Smooth muscle cell (in vitro differentiated cells): ENCODE measurements around the gene HSBP1L1. TPM values are rescaled to one million over a fixed set of nuclear protein-coding genes. Genes with fewer than 3 reads are reported as not detected.

Experiments
- DNase-seq: peaks from one replicate; lab custom pipeline; 2025; ENCODE audit not compliant: unreplicated experiment; lab: John Stamatoyannopoulos, UW
- H2AFZ ChIP-seq: fragments of 200-600 bp; sonication (generic); 2 replicates; pipeline ENCODE4 v1.6.0; 2016; ENCODE audit warnings: antibody characterized with exemption, low read depth, mild to moderate bottlenecking
- H3F3A ChIP-seq: fragments of 200-600 bp; sonication (generic); 2 replicates; pipeline ENCODE4 v1.6.0; 2017; ENCODE audit warnings: antibody characterized with exemption, low read depth
- H3K27ac ChIP-seq: fragments of 200-600 bp; sonication (generic); 2 replicates; pipeline ENCODE4 v1.5.1; 2016; ENCODE audit warnings: low read depth, mild to moderate bottlenecking
- H3K27me3 ChIP-seq: fragments of 200-600 bp; sonication (generic); 2 replicates; pipeline ENCODE4 v1.6.1; 2016; ENCODE audit warnings: low read depth, mild to moderate bottlenecking
- H3K36me3 ChIP-seq: fragments of 200-600 bp; sonication (generic); 2 replicates; pipeline ENCODE4 v1.5.1; 2016; ENCODE audit warnings: low read depth
- H3K4me1 ChIP-seq: fragments of 200-600 bp; sonication (generic); 2 replicates; pipeline ENCODE4 v1.5.1; 2016; ENCODE audit warnings: low read depth
- H3K4me2 ChIP-seq: fragments of 200-600 bp; sonication (generic); 2 replicates; pipeline ENCODE4 v1.6.0; 2016; ENCODE audit warnings: mild to moderate bottlenecking
- H3K4me3 ChIP-seq: fragments of 200-600 bp; sonication (generic); 2 replicates; pipeline ENCODE4 v1.5.1; 2016; ENCODE audit warnings: mild to moderate bottlenecking
- H3K79me2 ChIP-seq: fragments of 200-600 bp; sonication (generic); 2 replicates; pipeline ENCODE4 v1.6.0; 2016; ENCODE audit warnings: low read depth, mild to moderate bottlenecking
- H3K9ac ChIP-seq: fragments of 200-600 bp; sonication (generic); 2 replicates; pipeline ENCODE4 v1.6.0; 2016; ENCODE audit warnings: low read depth
- H3K9me3 ChIP-seq: fragments of 200-600 bp; sonication (generic); replicated peaks from 2 replicates; pipeline ENCODE4 v1.5.1; 2016; ENCODE audit warnings: low read depth
- H4K20me1 ChIP-seq: fragments of 200-600 bp; sonication (generic); 2 replicates; pipeline ENCODE4 v1.6.0; 2016; ENCODE audit warnings: low read depth
- WGBS: methylation state at CpG from one replicate; pipeline ENCODE4 v1.1.7; 2016; ENCODE audit warnings: low lambda C conversion rate; 5-methylcytosine and 5-hydroxymethylcytosine counted together
- polyA plus RNA-seq: library from polyadenylated mRNA; unstranded; fragments of >200 nt; fragmentation: Nextera tagmentation; extraction: Ambion mirVana; gene quantifications from 2 replicates; pipeline ENCODE4 v1.2.1, GENCODE V29; 2016
- total RNA-seq: library from RNA; depleted of rRNA; stranded (reverse); fragments of >200 nt; gene quantifications from 2 replicates; pipeline ENCODE4 v1.2.3, GENCODE V29; 2014
- TF ChIP-seq, protein P1 (sequence below): fragments of 200-600 bp; sonication (generic); IDR thresholded peaks from 2 replicates; pipeline ENCODE4 v1.5.1; 2017; ENCODE audit warnings: borderline replicate concordance, mild to moderate bottlenecking, antibody characterized with exemption; ENCODE audit not compliant: insufficient read depth, poor library complexity, severe bottlenecking

HSBP1L1 gene
- total and polyA plus RNA-seq, 2 experiments from 2014 or later, result 12.4 to 24.6 TPM

- peaks cover 69% of the 10 kb centered on the region for H3K79me2 ChIP-seq
- H3K27me3 ChIP-seq, result no peaks in the 10 kb centered on the region
- H3K4me3 ChIP-seq, result no peak overlapping the region
- H3F3A ChIP-seq, result no peaks in the 10 kb centered on the region
- H3K4me1 ChIP-seq, result peaks cover 6% of the 10 kb centered on the region
- 90% methylated on average over 17 of the region's 17 CpGs for WGBS
- no peak overlapping the region for H3K27ac ChIP-seq
- TF ChIP-seq, protein P1, sequence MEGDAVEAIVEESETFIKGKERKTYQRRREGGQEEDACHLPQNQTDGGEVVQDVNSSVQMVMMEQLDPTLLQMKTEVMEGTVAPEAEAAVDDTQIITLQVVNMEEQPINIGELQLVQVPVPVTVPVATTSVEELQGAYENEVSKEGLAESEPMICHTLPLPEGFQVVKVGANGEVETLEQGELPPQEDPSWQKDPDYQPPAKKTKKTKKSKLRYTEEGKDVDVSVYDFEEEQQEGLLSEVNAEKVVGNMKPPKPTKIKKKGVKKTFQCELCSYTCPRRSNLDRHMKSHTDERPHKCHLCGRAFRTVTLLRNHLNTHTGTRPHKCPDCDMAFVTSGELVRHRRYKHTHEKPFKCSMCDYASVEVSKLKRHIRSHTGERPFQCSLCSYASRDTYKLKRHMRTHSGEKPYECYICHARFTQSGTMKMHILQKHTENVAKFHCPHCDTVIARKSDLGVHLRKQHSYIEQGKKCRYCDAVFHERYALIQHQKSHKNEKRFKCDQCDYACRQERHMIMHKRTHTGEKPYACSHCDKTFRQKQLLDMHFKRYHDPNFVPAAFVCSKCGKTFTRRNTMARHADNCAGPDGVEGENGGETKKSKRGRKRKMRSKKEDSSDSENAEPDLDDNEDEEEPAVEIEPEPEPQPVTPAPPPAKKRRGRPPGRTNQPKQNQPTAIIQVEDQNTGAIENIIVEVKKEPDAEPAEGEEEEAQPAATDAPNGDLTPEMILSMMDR, result no peak
- H4K20me1 ChIP-seq, result peaks cover 99% of the 10 kb centered on the region
- DNase-seq, result no peak
- H3K4me2 ChIP-seq, result no peak overlapping the region
- H3K9me3 ChIP-seq, result no peaks in the 10 kb centered on the region
- no peak overlapping the region for H2AFZ ChIP-seq
- no peak overlapping the region for H3K9ac ChIP-seq
- no peaks in the 10 kb centered on the region for H3K36me3 ChIP-seq
These were observed 19.1 kb upstream of the HSBP1L1 start for GRCh38 chr18:79945118-79946042.

DNA sequence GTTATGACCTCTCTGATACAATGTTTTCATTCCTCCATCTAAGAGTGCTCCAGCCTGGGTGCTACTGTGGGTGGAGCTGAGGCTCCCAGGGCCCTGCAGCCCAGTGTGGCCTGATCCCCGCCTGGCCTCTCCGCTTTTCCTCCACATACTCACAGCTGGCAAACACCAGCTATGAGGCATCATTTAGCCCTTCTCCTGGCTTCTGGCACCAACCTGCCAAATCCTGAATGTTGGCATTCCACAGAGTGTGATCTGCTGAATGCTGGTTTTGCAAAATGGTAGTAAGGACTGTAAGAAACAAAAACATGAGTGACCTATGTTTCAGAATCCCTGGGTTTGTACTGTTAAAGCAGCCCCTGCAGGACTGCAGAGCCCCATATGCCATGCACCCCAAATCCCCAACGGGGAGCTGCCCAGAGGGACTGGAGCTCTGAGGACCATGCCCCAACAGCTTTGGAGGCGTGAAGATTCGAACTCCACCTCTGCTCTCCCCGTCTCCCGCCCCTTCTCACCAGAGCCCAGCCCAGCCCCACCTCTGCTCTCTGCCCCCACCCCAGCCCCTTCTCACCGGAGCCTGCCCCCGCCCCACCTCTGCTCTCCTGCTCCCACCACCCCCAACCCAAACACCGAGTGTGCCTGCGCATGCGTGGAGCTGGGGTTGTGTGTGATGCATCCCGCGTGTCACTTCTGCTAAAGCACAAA is 17.2 kb upstream of the HSBP1L1 start:
- WGBS, result 95% methylated on average over 13 of the region's 14 CpGs

GRCh38 chr18:79947881-79948610 is 16.4 kb upstream of the HSBP1L1 start:
- DNase-seq, result no peak
- Histone ChIP-seq H3K9ac (no peak overlapping the region), H3K27me3 (no peaks in the 10 kb centered on the region), H3K4me1 (peaks cover 13% of the 10 kb centered on the region), H3K79me2 (peaks cover 63% of the 10 kb centered on the region), H3K4me2 (no peak overlapping the region), H3K9me3 (no peaks in the 10 kb centered on the region), H3K36me3 (no peaks in the 10 kb centered on the region), H3K4me3 (no peak overlapping the region), H3F3A (no peaks in the 10 kb centered on the region), H4K20me1 (peaks cover 75% of the 10 kb centered on the region), H3K27ac (no peak overlapping the region), H2AFZ (no peak overlapping the region)
- TF ChIP-seq, protein P1, result no peak
- 90% methylated on average over 15 of the region's 15 CpGs for WGBS

More for the DNA sequence above, 17.2 kb upstream of the HSBP1L1 start:
- Histone ChIP-seq H3K27ac (no peak overlapping the region), H3K9ac (no peak overlapping the region), H3F3A (no peaks in the 10 kb centered on the region), H3K4me1 (peaks cover 10% of the 10 kb centered on the region), H3K4me3 (no peak overlapping the region), H3K27me3 (no peaks in the 10 kb centered on the region), H4K20me1 (peaks cover 84% of the 10 kb centered on the region), H3K79me2 (peaks cover 63% of the 10 kb centered on the region), H2AFZ (no peak overlapping the region), H3K36me3 (no peaks in the 10 kb centered on the region), H3K9me3 (no peaks in the 10 kb centered on the region), H3K4me2 (no peak overlapping the region)
- DNase-seq, result no peak
- TF ChIP-seq, protein P1, result no peak
